Measurements from ENCODE around the gene SCN2A.
A peak's percentile ranks its signal among the peaks of the same experiment; 100 is the strongest.
"Not testable (repeated sequence)": the region's sequence is repeated elsewhere in the genome, so short reads cannot be mapped to it uniquely, and the experiment has no call there.

Gene SCN2A

GRCh38 chr2:165312999-165313398, 73.8 kb downstream of the SCN2A start:
- DNase-seq (ENCODE audit: low read depth, low spot score): no peak

- DNase-seq (ENCODE audit: low read depth, low spot score): no peak
These were observed 74.3 kb downstream of the SCN2A start for GRCh38 chr2:165313509-165313908.

GRCh38 chr2:165328272-165328671, 89.1 kb downstream of the SCN2A start:
- no peak for DNase-seq (ENCODE audit: low read depth, low spot score)

GRCh38 chr2:165344276-165344675, 105.1 kb downstream of the SCN2A start:
- not testable (repeated sequence) for DNase-seq (ENCODE audit: low read depth, low spot score)

- DNase-seq (ENCODE audit: low read depth, low spot score): no peak
These were observed 109.2 kb downstream of the SCN2A start for GRCh38 chr2:165348441-165348840.

GRCh38 chr2:165349181-165349580, 110.0 kb downstream of the SCN2A start:
- DNase-seq (ENCODE audit: low read depth, low spot score): no peak

GRCh38 chr2:165357758-165358157, 118.5 kb downstream of the SCN2A start:
- DNase-seq (ENCODE audit: low read depth, low spot score): peak; percentile 71

GRCh38 chr2:165361514-165361913, 122.3 kb downstream of the SCN2A start:
- DNase-seq (ENCODE audit: low read depth, low spot score): no peak

GRCh38 chr2:165369131-165369897, 130.1 kb downstream of the SCN2A start:
- peak; percentile 19 for DNase-seq (ENCODE audit: low read depth, low spot score)

- no peak for DNase-seq (ENCODE audit: low read depth, low spot score)
These were observed 130.7 kb downstream of the SCN2A start for GRCh38 chr2:165369898-165370296.

GRCh38 chr2:165371356-165371755, 132.1 kb downstream of the SCN2A start:
- no peak for DNase-seq (ENCODE audit: low read depth, low spot score)

- no peak for DNase-seq (ENCODE audit: low read depth, low spot score)
These were observed 134.2 kb downstream of the SCN2A start for GRCh38 chr2:165373278-165374010.

- no peak for DNase-seq (ENCODE audit: low read depth, low spot score)
These were observed 137.4 kb downstream of the SCN2A start for GRCh38 chr2:165376571-165376975.

- no peak for DNase-seq (ENCODE audit: low read depth, low spot score)
These were observed 143.1 kb downstream of the SCN2A start for GRCh38 chr2:165382362-165382761.

GRCh38 chr2:165390875-165391274, 151.7 kb downstream of the SCN2A start:
- no peak for DNase-seq (ENCODE audit: low read depth, low spot score)

- DNase-seq (ENCODE audit: low read depth, low spot score): no peak
These were observed 152.6 kb downstream of the SCN2A start for GRCh38 chr2:165391791-165392190.

- not testable (repeated sequence) for DNase-seq (ENCODE audit: low read depth, low spot score)
These were observed 159.4 kb downstream of the SCN2A start for GRCh38 chr2:165398603-165399002.

GRCh38 chr2:165401285-165401852, 162.2 kb downstream of the SCN2A start:
- peak; percentile 84 for DNase-seq (ENCODE audit: low read depth, low spot score)

GRCh38 chr2:165402162-165402561, 162.9 kb downstream of the SCN2A start:
- peak; percentile 28 for DNase-seq (ENCODE audit: low read depth, low spot score)

- peak; percentile 27 for DNase-seq (ENCODE audit: low read depth, low spot score)
These were observed 167.0 kb downstream of the SCN2A start for GRCh38 chr2:165406173-165406572.

- no peak for DNase-seq (ENCODE audit: low read depth, low spot score)
These were observed 168.3 kb downstream of the SCN2A start for GRCh38 chr2:165407466-165407865.

- no peak for DNase-seq (ENCODE audit: low read depth, low spot score)
These were observed 169.0 kb downstream of the SCN2A start for GRCh38 chr2:165408186-165408585.

- no peak for DNase-seq (ENCODE audit: low read depth, low spot score)
These were observed 171.1 kb downstream of the SCN2A start for GRCh38 chr2:165410276-165410675.

Data from astrocyte of the hippocampus (primary cell).